HepG2 (cell line): ENCODE data around the gene CTNNA3. TPM values are rescaled to one million over a fixed set of nuclear protein-coding genes. Genes with fewer than 3 reads are reported as not detected.

Source experiments
- ATAC-seq: fragments of 200-7000 bp; cut with Tn5 transposase; 3 replicates; pipeline ENCODE4 v1.9.1; 2020; ENCODE audit warnings: mild to moderate bottlenecking, moderate library complexity
- BruUV-seq: library from RNA; stranded (reverse); fragments of 400-500 nt; replicated peaks from 2 replicates; lab custom pipeline; 2021; lab: Mats Ljungman, UMichigan
- CTCF ChIA-PET: fragments of 300-600 bp; formaldehyde crosslinking; extraction: SDS; loops from one replicate; lab custom pipeline; 2021; ENCODE audit warnings: low total read pairs, inconsistent platforms, low intra/inter-chr PET ratio; lab: Yijun Ruan, JAX
- POLR2A ChIA-PET: fragments of 350-600 bp; sonication (Branson Sonifier 250); formaldehyde crosslinking; loops from one replicate; lab custom pipeline; 2020; ENCODE audit warnings: antibody characterized with exemption, inconsistent platforms; lab: Yijun Ruan, JAX
- DNase-seq: peaks from one replicate; pipeline ENCODE4 v3.0.0-alpha.2; 2015; ENCODE audit warnings: low spot score
- FAIRE-seq: peaks from 3 replicates; lab custom pipeline; 2011; peaks lifted over from hg19 to GRCh38; lab: Jason Lieb, UNC
- H2AFZ ChIP-seq: one replicate; pipeline ENCODE4 v1.6.1; 2011; ENCODE audit warnings: low read length, inconsistent platforms
- H3K27ac ChIP-seq: fragments of 300-600 bp; 3 replicates; pipeline ENCODE4 v1.8.0; 2011; ENCODE audit warnings: mixed run types, mild to moderate bottlenecking, mixed read lengths, low read length, inconsistent platforms; ENCODE audit not compliant: insufficient read depth; ENCODE audit errors: extremely low read length
- H3K27me3 ChIP-seq, 2 experiments: fragments of 200-600 bp in 1 of 2; 2 replicates in 1 of 2; 3 replicates in 1 of 2; pipeline versions ENCODE4 v1.6.0 to v1.8.0; 2011; ENCODE audit warnings: low read length in 2 of 2, mild to moderate bottlenecking in 2 of 2, moderate library complexity in 2 of 2, inconsistent platforms in 1 of 2; ENCODE audit not compliant: insufficient read depth in 2 of 2, control insufficient read depth in 1 of 2
- H3K36me3 ChIP-seq, 2 experiments: fragments of 200-600 bp in 1 of 2; replicated peaks in 1 of 2; 2 replicates in 1 of 2; 3 replicates in 1 of 2; pipeline versions ENCODE4 v1.5.1 to v1.8.0; 2011; ENCODE audit warnings: low read length in 2 of 2, inconsistent platforms in 1 of 2; ENCODE audit not compliant: insufficient read depth in 2 of 2, control insufficient read depth in 1 of 2
- H3K4me1 ChIP-seq: 2 replicates; pipeline ENCODE4 v1.5.1; 2012; ENCODE audit warnings: low read length, inconsistent platforms; ENCODE audit not compliant: insufficient read depth
- H3K4me2 ChIP-seq: 2 replicates; pipeline ENCODE4 v1.6.0; 2011; ENCODE audit warnings: low read depth, low read length, inconsistent platforms
- H3K4me3 ChIP-seq, 3 experiments: fragments of 200-600 bp in 1 of 3; sonication (generic), shearing (Covaris generic) in 1 of 3; replicated peaks in 1 of 3; 2 replicates each; pipeline ENCODE4 v1.5.1; 2011 to 2016; ENCODE audit warnings: low read length in 3 of 3, inconsistent platforms in 2 of 3, low read depth in 2 of 3, mild to moderate bottlenecking in 2 of 3, control low read depth in 1 of 3, mixed read lengths in 1 of 3; ENCODE audit not compliant: insufficient read depth in 1 of 3
- H3K79me2 ChIP-seq: one replicate; pipeline ENCODE4 v1.6.1; 2011; ENCODE audit warnings: low read length, inconsistent platforms; ENCODE audit not compliant: insufficient read depth
- H3K9ac ChIP-seq: 2 replicates; pipeline ENCODE4 v1.6.0; 2011; ENCODE audit warnings: mild to moderate bottlenecking, low read depth, low read length, inconsistent platforms; ENCODE audit not compliant: insufficient read depth
- H3K9me3 ChIP-seq: 2 replicates; pipeline ENCODE4 v1.5.1; 2012; ENCODE audit warnings: mild to moderate bottlenecking, low read length
- H4K20me1 ChIP-seq: 2 replicates; pipeline ENCODE4 v1.6.0; 2011; ENCODE audit warnings: inconsistent platforms, mild to moderate bottlenecking, low read length, moderate library complexity; ENCODE audit not compliant: insufficient read depth
- ATF6 ChIP-seq: sonication (generic); formaldehyde crosslinking; conservative IDR thresholded peaks from 2 replicates; pipeline ENCODE4 v1.4.0; 2020; ENCODE audit warnings: missing genetic modification reagents
- CTCF ChIP-seq: sonication (generic); formaldehyde crosslinking; IDR thresholded peaks from 2 replicates; pipeline ENCODE4 v1.5.0; 2020; ENCODE audit warnings: mild to moderate bottlenecking, missing genetic modification reagents, moderate library complexity
- ZBTB40 ChIP-seq, 2 experiments: fragments of 450-650 bp in 1 of 2; sonication (generic) in 1 of 2; formaldehyde crosslinking in 1 of 2; IDR thresholded peaks; 2 replicates each; pipeline versions ENCODE4 v1.6.1 to v1.8.0; 2016 to 2022; ENCODE audit warnings: antibody characterized with exemption in 1 of 2, mild to moderate bottlenecking in 1 of 2, missing genetic modification reagents in 1 of 2
- ZNF512B ChIP-seq: sonication (generic); formaldehyde crosslinking; IDR thresholded peaks from 2 replicates; pipeline ENCODE4 v1.5.1; 2020; ENCODE audit warnings: missing genetic modification reagents, mild to moderate bottlenecking, borderline replicate concordance
- ZNF614 ChIP-seq: IDR thresholded peaks from 2 replicates; pipeline ENCODE4 v1.6.1; 2018; ENCODE audit warnings: missing biosample characterization, missing genetic modification reagents, inconsistent platforms, borderline replicate concordance
- WGBS: methylation state at CpG from one replicate; pipeline ENCODE4 v1.1.6; 2017; ENCODE audit warnings: low lambda C conversion rate; 5-methylcytosine and 5-hydroxymethylcytosine counted together
- in situ Hi-C: cut with HindIII; loops from 2 replicates; pipeline ENCODE4 v1.10.0; 2017; ENCODE audit warnings: low pct_unique_long_range_greater_than_20kb; ENCODE audit not compliant: extremely low pct_ligation_motif_present
- intact Hi-C: fragments of 100-400 bp; cut with micrococcal nuclease; formaldehyde crosslinking; loops from one replicate; pipeline ENCODE4 v1.10.0; 2022; ENCODE audit not compliant: unreplicated experiment
- polyA plus RNA-seq, 8 experiments: library from polyadenylated mRNA; depleted of rRNA in 3 of 8; stranded (reverse) in 7 of 8; unstranded in 1 of 8; fragments of >200 nt; fragmentation: Illumina TruSeq in 4 of 8; extraction: Trizol in 4 of 8; gene quantifications; 2 replicates each; pipeline versions ENCODE4 v1.2.1 to v1.2.3, GENCODE V29; 2011 to 2016; ENCODE audit warnings: low read depth in 4 of 8, missing spikeins in 1 of 8, mixed read lengths in 1 of 8; ENCODE audit not compliant: insufficient read depth in 1 of 8
- total RNA-seq, 5 experiments: library from RNA; depleted of rRNA; stranded (reverse); fragments of >200 nt; fragmentation: Illumina TruSeq; extraction: Trizol; gene quantifications; 2 replicates each; pipeline ENCODE4 v1.2.3, GENCODE V29; 2016; ENCODE audit warnings: low read depth in 1 of 5

Gene CTNNA3
- total and polyA plus RNA-seq, 2 of the 13 experiments (the other 11 are each of a cell fraction or from before 2014, with no cell fraction given): not detected

GRCh38 chr10:66996996-66997395 is 699.0 kb downstream of the CTNNA3 start:
- Histone ChIP-seq H3K27ac (no peak overlapping the region), H3K79me2 (no peaks in the 10 kb centered on the region), H3K9ac (no peak overlapping the region), H3K9me3 (no peaks in the 10 kb centered on the region), H4K20me1 (no peaks in the 10 kb centered on the region), H2AFZ (no peak overlapping the region), H3K4me3 (no peak overlapping the region), H3K27me3 (no peaks in the 10 kb centered on the region), H3K4me2 (no peak overlapping the region), H3K4me1 (no peaks in the 10 kb centered on the region), H3K36me3 (no peaks in the 10 kb centered on the region)
- CTCF ChIA-PET: no interaction called here
- 0% methylated on average over 1 of the region's 1 CpG for WGBS
- in situ Hi-C loops: no loop called here
- ATAC-seq: no peak
- POLR2A ChIA-PET: no interaction called here
- intact Hi-C loops: no loop called here
- no TSS peak for BruUV-seq
- DNase-seq: no peak
- FAIRE-seq: no peak
- TF ChIP-seq ATF6 (CRISPR knock-in tag) (no peak), ZNF614 (CRISPR knock-in tag) (no peak), ZNF512B (CRISPR knock-in tag) (no peak), ZBTB40 (IDR thresholded peaks at IDR 0.05) (no peak), ZBTB40 (CRISPR knock-in tag; IDR thresholded peaks at IDR 0.05) (no peak), CTCF (CRISPR knock-in tag) (no peak)
